Stimulated activated CD8-positive, alpha-beta memory T cell treated with anti-CD3 and anti-CD28 coated beads, Interleukin-12 subunit alpha, Interleukin-12 subunit beta, amount 100 ng/mL, for 24 hours (primary cell): Measurements from ENCODE around the gene PFKL.
"Not testable (repeated sequence)": the region's sequence is repeated elsewhere in the genome, so short reads cannot be mapped to it uniquely, and the experiment has no call there.

Source experiments
- DNase-seq: peaks from one replicate; pipeline ENCODE4 v3.0.0-alpha.2; 2020; ENCODE audit errors: extremely low read depth

The PFKL gene

GRCh38 chr21:44279354-44280260 lies 20.2 kb upstream of the PFKL start:
- no peak for DNase-seq

DNA sequence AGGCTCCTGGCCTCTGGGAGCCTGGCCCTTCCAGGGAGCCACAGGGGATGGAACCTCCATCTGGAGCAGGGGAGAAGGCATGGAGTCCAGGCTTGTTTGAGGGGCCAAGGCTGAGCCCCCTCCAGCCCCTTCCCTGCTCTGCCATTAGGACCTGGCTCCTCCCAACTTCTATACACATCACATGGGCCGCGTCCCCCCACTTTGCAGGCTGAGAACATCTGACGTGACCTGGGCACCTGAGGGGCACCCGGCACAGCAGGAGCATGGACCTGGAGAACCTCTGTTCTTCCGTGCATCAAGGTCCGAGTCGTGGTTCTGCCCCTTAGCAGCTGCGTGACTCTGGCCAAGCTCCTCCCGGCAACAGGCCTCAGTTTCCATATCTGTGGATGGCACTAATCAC lies 18.1 kb upstream of the PFKL start:
- DNase-seq: no peak

DNA sequence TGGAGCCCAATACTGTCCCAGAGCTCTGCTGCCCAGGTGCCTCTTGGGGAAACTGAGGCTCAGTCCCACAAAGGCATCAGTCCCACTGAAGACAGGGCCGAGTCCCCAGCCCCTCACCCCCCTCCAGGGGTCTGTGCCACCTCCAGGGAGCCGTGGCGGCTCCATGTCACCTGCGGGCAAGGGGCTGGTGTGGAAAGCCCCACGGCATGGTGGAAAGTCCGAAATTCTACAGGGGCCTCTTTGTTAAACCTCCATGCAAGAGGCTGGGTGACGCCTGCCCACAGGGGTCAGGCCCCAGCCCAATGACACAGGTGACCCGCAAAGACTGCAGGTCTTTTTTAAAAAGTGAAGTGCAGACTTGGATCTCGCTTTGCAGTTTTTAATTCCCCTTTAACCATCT lies 17.5 kb upstream of the PFKL start:
- DNase-seq: no peak

GRCh38 chr21:44283211-44283785 lies 16.6 kb upstream of the PFKL start:
- not testable (repeated sequence) for DNase-seq

GRCh38 chr21:44283948-44284347 lies 15.9 kb upstream of the PFKL start:
- no peak for DNase-seq

DNA sequence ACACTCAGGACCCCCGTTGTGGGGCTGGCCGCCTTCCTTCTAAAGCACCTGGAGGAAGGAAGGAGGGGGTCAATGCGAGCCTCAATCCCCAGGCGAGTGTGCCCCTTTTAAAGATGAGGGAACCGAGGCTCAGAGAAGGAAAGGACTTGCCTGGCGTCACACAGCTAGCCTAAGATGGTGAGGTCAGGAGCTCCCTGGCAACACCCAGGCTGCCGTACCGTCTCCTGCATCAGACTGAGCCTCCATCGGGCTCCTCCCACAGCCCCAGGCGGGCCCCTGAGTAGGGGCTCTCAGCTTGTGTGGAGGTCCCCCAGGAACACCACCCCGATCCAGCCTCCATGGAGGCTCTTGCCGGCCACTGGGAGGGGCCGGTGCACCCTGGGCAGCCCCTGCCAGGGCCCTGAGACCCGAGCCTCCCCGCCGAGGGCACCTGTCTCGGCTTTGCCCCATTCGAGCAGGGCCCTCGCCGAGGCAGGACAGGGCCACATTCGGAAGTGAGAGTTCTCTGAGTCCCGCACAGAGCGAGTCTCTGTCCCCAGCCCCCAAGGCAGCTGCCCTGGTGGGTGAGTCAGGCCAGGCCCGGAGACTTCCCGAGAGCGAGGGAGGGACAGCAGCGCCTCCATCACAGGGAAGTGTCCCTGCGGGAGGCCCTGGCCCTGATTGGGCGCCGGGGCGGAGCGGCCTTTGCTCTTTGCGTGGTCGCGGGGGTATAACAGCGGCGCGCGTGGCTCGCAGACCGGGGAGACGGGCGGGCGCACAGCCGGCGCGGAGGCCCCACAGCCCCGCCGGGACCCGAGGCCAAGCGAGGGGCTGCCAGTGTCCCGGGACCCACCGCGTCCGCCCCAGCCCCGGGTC lies 14.5 kb upstream of the PFKL start, which contains the start of gene AIRE:
Gene AIRE (plus strand): TSS at position 739 of the 855 bp plus-strand sequence. CDS start 131 bp downstream, outside the sequence.
- no peak for DNase-seq

DNA sequence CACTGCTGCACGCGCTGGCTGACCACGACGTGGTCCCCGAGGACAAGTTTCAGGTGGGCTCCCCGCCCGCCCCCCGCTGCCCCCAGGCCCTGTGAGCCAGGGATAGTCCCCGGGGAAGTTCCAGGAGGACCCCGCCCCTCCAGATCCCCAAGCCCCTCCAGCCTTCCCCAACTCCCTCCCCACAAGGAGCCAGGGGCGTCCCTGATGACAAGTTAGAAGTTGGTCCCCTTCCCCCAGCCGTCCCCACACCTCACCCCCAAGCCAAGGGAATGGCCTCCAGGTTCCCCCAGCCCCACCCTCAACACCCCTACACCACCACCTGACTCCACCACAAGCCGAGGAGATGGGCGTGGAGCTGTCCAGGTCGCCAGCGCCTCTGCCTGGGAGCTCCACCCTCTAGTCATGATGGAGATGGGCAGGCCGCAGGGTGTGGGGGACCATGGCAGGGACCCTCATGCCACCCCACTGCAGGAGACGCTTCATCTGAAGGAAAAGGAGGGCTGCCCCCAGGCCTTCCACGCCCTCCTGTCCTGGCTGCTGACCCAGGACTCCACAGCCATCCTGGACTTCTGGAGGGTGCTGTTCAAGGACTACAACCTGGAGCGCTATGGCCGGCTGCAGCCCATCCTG lies 13.7 kb upstream of the PFKL start:
- DNase-seq: no peak

- DNase-seq: no peak
Measured at GRCh38 chr21:44286716-44287632, 12.9 kb upstream of the PFKL start.

DNA sequence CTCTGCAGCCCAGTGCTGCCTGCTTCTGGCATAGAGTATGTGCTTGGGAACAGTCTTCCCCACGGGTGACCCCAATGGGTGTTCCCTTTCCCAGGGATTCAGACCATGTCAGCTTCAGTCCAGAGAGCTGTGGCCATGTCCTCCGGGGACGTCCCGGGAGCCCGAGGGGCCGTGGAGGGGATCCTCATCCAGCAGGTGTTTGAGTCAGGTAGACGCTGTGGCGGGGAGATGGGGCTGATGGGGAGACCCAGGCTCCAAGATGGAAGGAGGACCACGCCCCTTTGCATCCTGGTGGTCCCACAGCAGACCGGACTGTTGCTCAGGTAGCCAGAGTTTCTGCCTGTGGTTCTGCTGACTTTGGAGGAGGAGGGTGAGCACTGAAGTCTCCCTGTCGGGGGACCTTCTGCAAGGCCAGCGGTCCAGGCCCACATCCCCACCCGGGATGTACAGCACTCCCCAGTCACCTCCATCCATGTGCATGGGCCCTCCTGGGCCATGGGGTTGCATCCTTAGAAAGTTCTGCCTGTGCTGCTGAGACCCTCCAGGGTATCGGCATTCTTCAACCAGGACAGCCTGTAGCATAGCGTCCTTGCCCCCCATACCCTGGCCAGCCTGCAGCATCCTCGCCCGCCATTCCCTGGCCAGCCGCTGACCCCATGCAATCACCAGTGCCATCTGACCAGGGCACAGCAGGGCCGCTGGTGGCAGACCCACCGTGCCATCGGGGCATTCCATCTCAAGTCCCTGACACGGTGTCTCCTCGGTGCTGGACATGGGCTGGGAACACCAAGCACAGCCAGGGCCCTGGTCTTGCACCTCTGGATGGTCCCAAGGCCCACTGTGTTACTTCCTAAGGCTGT lies 11.4 kb upstream of the PFKL start:
- no peak for DNase-seq

- no peak for DNase-seq
Measured at GRCh38 chr21:44289381-44290010, 10.4 kb upstream of the PFKL start.

DNA sequence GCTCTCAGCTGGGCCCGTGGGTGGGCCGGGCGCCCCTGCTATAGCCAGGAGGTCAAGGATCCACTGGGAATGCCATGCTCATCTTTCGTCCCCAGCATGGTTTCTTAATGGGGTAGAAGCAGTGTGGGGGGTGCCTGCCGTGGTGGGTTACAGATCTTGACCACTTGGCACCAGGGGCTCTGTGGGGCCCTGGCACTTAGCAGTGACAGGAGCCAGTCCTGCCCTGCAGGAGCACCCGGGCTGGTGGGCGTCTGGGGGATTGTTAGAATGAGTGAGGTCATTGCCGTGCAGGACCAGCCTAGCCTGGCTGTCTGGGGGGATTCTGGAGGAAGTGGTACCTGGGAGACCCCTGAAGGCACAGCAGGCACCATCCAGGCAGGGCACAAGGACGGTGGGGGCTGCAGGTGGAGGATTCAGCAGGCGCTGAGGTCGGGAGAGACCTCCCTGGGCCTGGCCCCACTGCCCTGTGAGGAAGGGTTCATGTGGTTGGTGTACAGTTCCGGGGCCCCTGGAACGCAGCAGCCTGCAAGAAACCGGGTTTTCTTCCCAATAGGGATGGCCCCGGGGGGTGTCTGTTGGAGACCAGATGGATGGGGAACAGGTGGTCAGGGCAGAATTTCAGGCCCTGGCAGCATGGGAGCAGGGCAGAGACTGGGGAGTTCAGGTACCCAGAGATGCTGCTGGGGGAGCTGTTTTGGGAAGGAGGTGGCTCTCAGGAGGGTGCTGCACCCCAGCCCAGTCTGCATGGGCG lies 9.4 kb upstream of the PFKL start:
- no peak for DNase-seq

DNA sequence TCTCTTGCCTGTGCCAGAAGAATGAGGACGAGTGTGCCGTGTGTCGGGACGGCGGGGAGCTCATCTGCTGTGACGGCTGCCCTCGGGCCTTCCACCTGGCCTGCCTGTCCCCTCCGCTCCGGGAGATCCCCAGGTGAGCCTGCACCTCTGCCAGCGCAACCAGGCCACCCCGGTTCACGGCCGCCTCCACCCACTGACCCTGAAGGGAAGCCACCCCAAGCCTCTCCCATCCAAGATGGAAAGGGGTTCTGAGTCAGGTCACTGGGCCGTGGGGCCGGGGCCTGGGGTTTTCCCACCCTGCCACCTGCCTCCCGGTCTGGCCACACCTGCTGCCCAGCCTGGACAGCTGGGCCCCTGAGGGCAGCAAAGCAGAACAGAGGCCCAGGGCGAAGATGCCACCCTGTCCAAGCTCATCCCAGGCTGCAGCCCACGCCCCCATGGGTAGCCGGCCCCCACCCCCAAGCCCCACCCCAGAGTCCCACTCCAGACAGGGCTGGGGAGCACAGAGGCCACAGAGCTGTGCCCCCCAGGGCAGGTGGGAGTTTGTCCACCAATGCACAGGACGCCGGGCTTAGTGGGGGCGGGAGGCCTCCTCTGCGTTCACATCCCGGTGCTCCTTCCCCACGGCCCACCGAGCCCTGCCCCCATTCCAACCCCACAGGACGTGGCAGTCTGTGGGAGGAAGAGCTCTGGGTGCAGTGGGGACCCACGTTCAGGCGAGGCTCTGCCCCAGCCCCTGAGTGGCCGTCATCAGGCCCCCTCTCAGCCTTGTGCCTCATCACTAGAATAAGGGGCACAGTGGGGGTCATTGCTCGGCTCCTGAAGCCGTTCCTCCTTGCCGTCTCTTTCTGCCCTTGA lies 8.5 kb upstream of the PFKL start:
- no peak for DNase-seq

GRCh38 chr21:44291936-44292811 lies 7.7 kb upstream of the PFKL start:
- DNase-seq: no peak

DNA sequence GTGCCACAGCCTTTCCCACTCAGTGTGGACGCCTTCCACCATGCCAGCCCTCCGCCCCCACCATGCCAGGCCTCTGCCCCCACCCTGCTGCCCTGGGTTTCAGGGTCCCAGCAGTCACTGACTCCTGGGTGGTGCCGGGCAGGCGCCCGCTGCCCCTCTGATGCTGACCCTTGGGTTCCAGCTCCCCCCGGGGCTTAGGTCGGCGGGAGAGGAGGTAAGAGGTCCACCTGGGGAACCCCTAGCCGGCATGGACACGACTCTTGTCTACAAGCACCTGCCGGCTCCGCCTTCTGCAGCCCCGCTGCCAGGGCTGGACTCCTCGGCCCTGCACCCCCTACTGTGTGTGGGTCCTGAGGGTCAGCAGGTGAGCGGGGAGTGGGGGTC lies 7.0 kb upstream of the PFKL start:
- no peak for DNase-seq

DNA sequence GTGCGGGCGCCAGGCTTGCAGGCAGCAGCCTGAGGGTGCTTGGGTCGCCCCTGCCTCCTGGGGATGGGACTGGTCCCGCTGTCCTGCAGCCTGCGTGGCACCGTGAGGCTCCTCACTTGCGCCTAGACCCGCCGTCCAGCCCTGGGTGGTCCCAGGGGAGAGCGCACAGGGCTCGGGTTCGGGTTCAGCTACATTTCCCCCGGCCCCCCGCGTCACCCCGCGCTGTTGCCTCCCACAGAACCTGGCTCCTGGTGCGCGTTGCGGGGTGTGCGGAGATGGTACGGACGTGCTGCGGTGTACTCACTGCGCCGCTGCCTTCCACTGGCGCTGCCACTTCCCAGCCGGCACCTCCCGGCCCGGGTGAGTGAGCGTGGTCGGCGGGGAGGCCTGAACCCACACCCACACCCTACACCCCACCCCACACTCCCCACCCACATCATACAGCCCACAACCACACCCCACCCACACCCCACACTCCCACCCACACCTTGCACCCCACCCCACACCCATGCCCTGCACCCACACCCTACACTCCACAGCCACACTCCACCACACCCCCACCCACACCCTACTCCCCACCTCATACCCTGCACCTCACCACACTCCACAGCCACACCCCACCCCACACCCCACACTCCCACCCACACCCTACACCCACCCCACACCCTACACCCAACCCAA lies 6.2 kb upstream of the PFKL start:
- DNase-seq: no peak
